Activated effector memory CD4-positive, alpha-beta T cell treated with Interleukin-2 at 50 U/mL for 16 hours (primary cell): ENCODE measurements around the gene ELF4.
A peak's percentile ranks its signal among the peaks of the same experiment; 100 is the strongest.

Experiments used
- DNase-seq: peaks from one replicate; pipeline ENCODE4 v3.0.0-alpha.2; 2020

Gene ELF4

GRCh38 chrX:130083107-130083490 lies 27.2 kb downstream of the ELF4 start:
- DNase-seq, result no peak

- peak; percentile 69 for DNase-seq
Observed at GRCh38 chrX:130082244-130083106, 27.8 kb downstream of the ELF4 start.

- no peak for DNase-seq
Observed at GRCh38 chrX:130081421-130082045, 28.8 kb downstream of the ELF4 start.

- DNase-seq, result no peak
Observed at GRCh38 chrX:130080791-130081367, 29.4 kb downstream of the ELF4 start.

- DNase-seq, result no peak
Observed at GRCh38 chrX:130079824-130080406, 30.4 kb downstream of the ELF4 start.

GRCh38 chrX:130075777-130076176 lies 34.5 kb downstream of the ELF4 start:
- no peak for DNase-seq

- no peak for DNase-seq
Observed at GRCh38 chrX:130072345-130072740, 38.0 kb downstream of the ELF4 start.

- DNase-seq, result no peak
Observed at GRCh38 chrX:130071611-130072344, 38.5 kb downstream of the ELF4 start.

- DNase-seq, result no peak
Observed at GRCh38 chrX:130066975-130067615, 43.2 kb downstream of the ELF4 start.

GRCh38 chrX:130060122-130061069 lies 49.9 kb downstream of the ELF4 start:
- peak; percentile 74 for DNase-seq

- no peak for DNase-seq
Observed at GRCh38 chrX:130058652-130059051, 51.6 kb downstream of the ELF4 start.

- DNase-seq, result no peak
Observed at GRCh38 chrX:130057209-130057608, 53.1 kb downstream of the ELF4 start.

GRCh38 chrX:130055899-130056298 lies 54.4 kb downstream of the ELF4 start:
- DNase-seq, result no peak

GRCh38 chrX:130055103-130055502 lies 55.2 kb downstream of the ELF4 start:
- DNase-seq, result no peak

GRCh38 chrX:130053236-130053635 lies 57.1 kb downstream of the ELF4 start:
- DNase-seq, result no peak

GRCh38 chrX:130051176-130051845 lies 59.0 kb downstream of the ELF4 start:
- DNase-seq, result no peak

- no peak for DNase-seq
Observed at GRCh38 chrX:130049821-130050220, 60.5 kb downstream of the ELF4 start.

GRCh38 chrX:130048686-130049222 lies 61.5 kb downstream of the ELF4 start:
- no peak for DNase-seq

GRCh38 chrX:130047416-130047815 lies 62.9 kb downstream of the ELF4 start:
- no peak for DNase-seq

- DNase-seq, result no peak
Observed at GRCh38 chrX:130039847-130040246, 70.5 kb downstream of the ELF4 start.
